ENCODE results near the gene MYO15B.
"Not testable (repeated sequence)": the region's sequence is repeated elsewhere in the genome, so short reads cannot be mapped to it uniquely, and the experiment has no call there.

MYO15B gene

GRCh38 chr17:75591722-75592302, 4.2 kb downstream of the MYO15B start:
- Histone ChIP-seq H3K4me2 (ENCODE audit: insufficient read depth, low read length) (no peak overlapping the region), H3K27me3 (ENCODE audit: insufficient read depth, low read length, poor library complexity) (peaks cover 15% of the 10 kb centered on the region), H3K4me1 (ENCODE audit: insufficient read depth, low read length) (peaks cover 21% of the 10 kb centered on the region), H4K20me1 (ENCODE audit: insufficient read depth, low read length) (0 out of 2 replicates have a peak, but pooled peaks cover 4% of the 10 kb centered on the region), H3K4me3 (ENCODE audit: low read depth in 1 of 2, low read length in 2 of 2) (no peak overlapping the region), H3K9ac (ENCODE audit: low read depth, low read length) (no peak overlapping the region), H3K36me3 (ENCODE audit: insufficient read depth, low read length) (no peaks in the 10 kb centered on the region), H3K9me3 (ENCODE audit: insufficient read depth, low read length, severe bottlenecking) (no peaks in the 10 kb centered on the region), H2AFZ (ENCODE audit: low read depth, low read length) (no peak overlapping the region), H3K27ac (ENCODE audit: low read length) (no peak overlapping the region), H3K79me2 (ENCODE audit: insufficient read depth, low read length) (no peaks in the 10 kb centered on the region)
- TF ChIP-seq EZH2 (IDR thresholded peaks at IDR 0.05; ENCODE audit: borderline replicate concordance, low read depth, low read length, severe bottlenecking) (no peak), CTCF (IDR thresholded peaks at IDR 0.05; ENCODE audit: borderline replicate concordance, extremely low read depth, low read length, poor library complexity, severe bottlenecking) (no peak)
- ATAC-seq (ENCODE audit: insufficient read depth, low read depth) (no peak), DNase-seq (no peak)

- TF ChIP-seq EZH2 (IDR thresholded peaks at IDR 0.05; ENCODE audit: borderline replicate concordance, low read depth, low read length, severe bottlenecking) (no peak), CTCF (IDR thresholded peaks at IDR 0.05; ENCODE audit: borderline replicate concordance, extremely low read depth, low read length, poor library complexity, severe bottlenecking) (no peak)
- no peak for DNase-seq
- Histone ChIP-seq H3K4me2 (ENCODE audit: insufficient read depth, low read length) (no peak overlapping the region), H3K79me2 (ENCODE audit: insufficient read depth, low read length) (no peaks in the 10 kb centered on the region), H3K4me3 (ENCODE audit: low read depth in 1 of 2, low read length in 2 of 2) (no peak overlapping the region), H4K20me1 (ENCODE audit: insufficient read depth, low read length) (0 out of 2 replicates have a peak, but pooled peaks cover 4% of the 10 kb centered on the region), H3K27me3 (ENCODE audit: insufficient read depth, low read length, poor library complexity) (peaks cover 13% of the 10 kb centered on the region), H2AFZ (ENCODE audit: low read depth, low read length) (no peak overlapping the region), H3K9me3 (ENCODE audit: insufficient read depth, low read length, severe bottlenecking) (no peaks in the 10 kb centered on the region), H3K4me1 (ENCODE audit: insufficient read depth, low read length) (peaks cover 21% of the 10 kb centered on the region), H3K36me3 (ENCODE audit: insufficient read depth, low read length) (no peaks in the 10 kb centered on the region), H3K9ac (ENCODE audit: low read depth, low read length) (no peak overlapping the region), H3K27ac (ENCODE audit: low read length) (no peak overlapping the region)
- ATAC-seq (ENCODE audit: insufficient read depth, low read depth), result no peak
These were observed 4.9 kb downstream of the MYO15B start for GRCh38 chr17:75592348-75593020.

- ATAC-seq (ENCODE audit: insufficient read depth, low read depth); H4K20me1 ChIP-seq (ENCODE audit: insufficient read depth, low read length); H3K36me3 ChIP-seq (ENCODE audit: insufficient read depth, low read length); H3K4me2 ChIP-seq (ENCODE audit: insufficient read depth, low read length); H3K9ac ChIP-seq (ENCODE audit: low read depth, low read length); H2AFZ ChIP-seq (ENCODE audit: low read depth, low read length); H3K79me2 ChIP-seq (ENCODE audit: insufficient read depth, low read length); H3K27me3 ChIP-seq (ENCODE audit: insufficient read depth, low read length, poor library complexity); H3K27ac ChIP-seq (ENCODE audit: low read length); H3K9me3 ChIP-seq (ENCODE audit: insufficient read depth, low read length, severe bottlenecking); H3K4me3 ChIP-seq (ENCODE audit: low read depth in 1 of 2, low read length in 2 of 2); DNase-seq: not testable (repeated sequence)
- peaks cover 14% of the 10 kb centered on the region for H3K4me1 ChIP-seq (ENCODE audit: insufficient read depth, low read length)
These were observed 5.8 kb downstream of the MYO15B start for GRCh38 chr17:75593430-75593829.

- no peaks in the 10 kb centered on the region for H3K79me2 ChIP-seq (ENCODE audit: insufficient read depth, low read length)
- H3K4me2 ChIP-seq (ENCODE audit: insufficient read depth, low read length), result no peak overlapping the region
- 0 out of 2 replicates have a peak, but pooled peaks cover 4% of the 10 kb centered on the region for H4K20me1 ChIP-seq (ENCODE audit: insufficient read depth, low read length)
- ATAC-seq (ENCODE audit: insufficient read depth, low read depth) (no peak), DNase-seq (no peak)
- H3K27ac ChIP-seq (ENCODE audit: low read length), result no peak overlapping the region
- no peaks in the 10 kb centered on the region for H3K36me3 ChIP-seq (ENCODE audit: insufficient read depth, low read length)
- TF ChIP-seq CTCF (IDR thresholded peaks at IDR 0.05; ENCODE audit: borderline replicate concordance, extremely low read depth, low read length, poor library complexity, severe bottlenecking) (no peak), EZH2 (IDR thresholded peaks at IDR 0.05; ENCODE audit: borderline replicate concordance, low read depth, low read length, severe bottlenecking) (no peak)
- H3K4me1 ChIP-seq (ENCODE audit: insufficient read depth, low read length), result peaks cover 4% of the 10 kb centered on the region
- H2AFZ ChIP-seq (ENCODE audit: low read depth, low read length), result no peak overlapping the region
- no peaks in the 10 kb centered on the region for H3K27me3 ChIP-seq (ENCODE audit: insufficient read depth, low read length, poor library complexity)
- H3K4me3 ChIP-seq (ENCODE audit: low read depth in 1 of 2, low read length in 2 of 2), result no peak overlapping the region
- H3K9me3 ChIP-seq (ENCODE audit: insufficient read depth, low read length, severe bottlenecking), result no peaks in the 10 kb centered on the region
- no peak overlapping the region for H3K9ac ChIP-seq (ENCODE audit: low read depth, low read length)
These were observed 7.1 kb downstream of the MYO15B start for GRCh38 chr17:75594499-75595283.
